KG1 (cell line): Measurements from ENCODE around the gene MAP7D1.
A peak's percentile ranks its signal among the peaks of the same experiment; 100 is the strongest.
"Not testable (repeated sequence)": the region's sequence is repeated elsewhere in the genome, so short reads cannot be mapped to it uniquely, and the experiment has no call there.

Source experiments
- DNase-seq: peaks from one replicate; lab custom pipeline; 2025; lab: John Stamatoyannopoulos, UW

The MAP7D1 gene

DNA sequence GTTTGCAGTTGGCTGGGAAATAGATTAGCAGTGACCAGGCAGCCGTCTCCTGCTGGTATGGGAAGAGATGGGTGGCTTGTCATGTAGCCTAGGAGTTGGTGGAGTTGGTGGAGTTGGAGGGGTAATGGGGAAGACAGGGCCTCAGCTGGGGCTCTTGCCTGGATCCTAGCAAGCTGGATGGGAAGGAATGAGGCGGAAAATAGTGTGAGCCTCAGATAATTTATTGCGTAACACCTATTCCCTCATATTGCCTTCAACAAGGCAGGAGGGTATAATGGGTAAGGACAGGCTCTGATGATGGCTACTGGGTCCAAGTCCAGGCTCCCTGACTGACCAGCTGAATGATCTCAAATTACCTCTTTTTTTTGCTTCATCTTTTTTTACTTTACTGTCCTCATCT, 12.6 kb downstream of the MAP7D1 start:
- no peak for DNase-seq

DNA sequence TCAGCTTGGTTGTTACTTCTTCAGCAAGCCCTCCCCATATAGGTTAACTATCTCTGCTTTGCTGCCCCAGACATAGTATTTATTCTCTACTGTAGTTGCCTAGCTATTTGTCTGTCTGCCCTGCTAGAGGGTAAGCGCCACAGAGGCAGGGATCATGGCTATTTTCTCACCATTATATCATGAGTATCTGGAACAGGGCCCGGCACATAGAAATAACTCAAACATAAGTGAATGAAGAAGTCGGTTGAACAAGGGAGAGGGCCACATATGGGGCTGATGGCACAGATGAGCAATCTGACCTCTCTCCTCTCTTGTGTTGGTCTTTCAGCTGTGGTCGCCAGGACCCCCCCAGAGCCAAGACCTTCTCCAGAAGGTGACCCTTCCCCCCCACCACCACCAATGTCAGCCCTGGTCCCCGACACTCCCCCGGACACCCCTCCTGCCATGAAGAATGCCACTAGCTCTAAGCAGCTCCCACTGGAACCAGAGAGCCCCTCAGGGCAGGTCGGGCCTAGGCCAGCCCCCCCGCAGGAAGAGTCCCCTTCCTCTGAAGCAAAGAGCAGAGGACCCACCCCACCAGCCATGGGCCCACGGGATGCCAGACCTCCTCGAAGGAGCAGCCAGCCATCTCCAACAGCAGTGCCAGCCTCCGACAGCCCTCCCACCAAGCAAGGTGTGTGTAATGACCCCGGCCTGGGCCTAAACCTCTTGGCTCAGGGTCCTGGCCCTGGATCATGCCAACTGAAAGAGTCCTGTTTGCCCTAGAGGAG, 14.9 kb downstream of the MAP7D1 start:
- no peak for DNase-seq

DNA sequence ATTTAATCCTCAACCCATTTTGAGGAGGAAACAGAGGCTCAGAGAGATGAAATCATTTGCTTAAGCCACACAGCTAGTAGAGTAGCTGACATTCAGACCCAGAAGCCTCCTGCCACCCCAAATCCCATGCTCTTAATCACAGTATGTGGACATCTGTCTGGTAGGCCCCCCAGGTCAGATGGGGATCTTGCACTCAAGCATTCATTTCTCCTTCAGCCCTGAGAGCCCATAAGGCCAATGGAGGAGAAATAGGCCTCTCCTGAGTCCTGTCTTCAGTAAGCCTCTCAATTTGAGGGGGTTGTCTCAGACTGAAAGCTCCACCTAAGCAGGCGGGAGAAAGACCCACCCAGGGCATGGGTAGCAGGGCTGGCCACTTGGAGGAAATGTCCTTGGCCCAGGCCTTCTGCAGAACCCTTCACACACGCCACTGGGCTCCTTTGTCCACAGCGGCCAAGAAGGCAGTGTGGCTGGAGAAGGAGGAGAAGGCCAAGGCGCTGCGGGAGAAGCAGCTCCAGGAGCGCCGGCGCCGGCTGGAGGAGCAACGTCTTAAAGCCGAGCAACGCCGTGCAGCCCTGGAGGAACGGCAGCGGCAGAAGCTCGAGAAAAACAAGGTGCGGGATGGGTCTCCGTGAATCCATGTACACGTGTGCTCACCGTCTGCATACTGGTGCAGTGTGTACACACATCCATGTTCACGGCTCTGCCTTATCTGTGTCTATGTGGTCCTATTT, 16.2 kb downstream of the MAP7D1 start:
- DNase-seq = no peak

DNA sequence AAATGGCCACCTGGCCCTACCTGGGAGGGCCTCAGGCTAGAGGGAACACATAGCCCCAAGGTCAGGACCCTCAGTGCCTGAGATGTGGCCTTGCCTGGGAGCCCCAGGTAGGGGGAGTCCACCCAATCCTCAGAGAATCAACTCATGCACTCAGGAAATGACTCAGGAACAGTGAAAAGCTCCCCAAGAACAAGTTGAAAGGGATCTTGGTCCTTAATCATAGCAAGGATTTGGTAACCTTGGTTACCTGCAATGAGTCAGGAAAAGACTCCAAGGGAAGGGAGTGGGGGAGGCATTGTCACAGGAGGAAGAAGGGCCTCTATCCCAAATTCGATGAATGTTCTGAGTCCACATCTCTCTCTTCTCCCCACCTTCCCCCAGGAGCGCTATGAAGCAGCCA, 17.0 kb downstream of the MAP7D1 start:
- no peak for DNase-seq

DNA sequence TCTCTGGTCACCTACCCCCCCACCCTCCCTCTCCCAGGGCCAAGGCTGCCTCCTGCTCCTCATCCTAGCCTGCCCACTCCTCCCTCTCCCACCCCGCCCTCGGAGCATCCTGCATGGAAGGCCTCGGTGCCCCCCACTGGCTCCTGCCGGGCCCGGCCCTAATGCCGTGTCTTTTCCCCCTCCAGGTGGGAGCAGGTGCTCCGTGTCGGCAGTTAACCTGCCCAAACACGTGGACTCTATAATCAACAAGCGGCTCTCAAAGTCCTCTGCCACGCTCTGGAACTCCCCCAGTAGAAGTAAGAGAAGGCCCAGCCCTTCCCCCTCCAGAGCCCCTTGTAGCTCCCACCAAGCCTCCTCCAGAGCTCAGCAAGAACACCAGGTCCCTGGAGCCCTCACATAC, 18.8 kb downstream of the MAP7D1 start:
- DNase-seq = no peak

DNA sequence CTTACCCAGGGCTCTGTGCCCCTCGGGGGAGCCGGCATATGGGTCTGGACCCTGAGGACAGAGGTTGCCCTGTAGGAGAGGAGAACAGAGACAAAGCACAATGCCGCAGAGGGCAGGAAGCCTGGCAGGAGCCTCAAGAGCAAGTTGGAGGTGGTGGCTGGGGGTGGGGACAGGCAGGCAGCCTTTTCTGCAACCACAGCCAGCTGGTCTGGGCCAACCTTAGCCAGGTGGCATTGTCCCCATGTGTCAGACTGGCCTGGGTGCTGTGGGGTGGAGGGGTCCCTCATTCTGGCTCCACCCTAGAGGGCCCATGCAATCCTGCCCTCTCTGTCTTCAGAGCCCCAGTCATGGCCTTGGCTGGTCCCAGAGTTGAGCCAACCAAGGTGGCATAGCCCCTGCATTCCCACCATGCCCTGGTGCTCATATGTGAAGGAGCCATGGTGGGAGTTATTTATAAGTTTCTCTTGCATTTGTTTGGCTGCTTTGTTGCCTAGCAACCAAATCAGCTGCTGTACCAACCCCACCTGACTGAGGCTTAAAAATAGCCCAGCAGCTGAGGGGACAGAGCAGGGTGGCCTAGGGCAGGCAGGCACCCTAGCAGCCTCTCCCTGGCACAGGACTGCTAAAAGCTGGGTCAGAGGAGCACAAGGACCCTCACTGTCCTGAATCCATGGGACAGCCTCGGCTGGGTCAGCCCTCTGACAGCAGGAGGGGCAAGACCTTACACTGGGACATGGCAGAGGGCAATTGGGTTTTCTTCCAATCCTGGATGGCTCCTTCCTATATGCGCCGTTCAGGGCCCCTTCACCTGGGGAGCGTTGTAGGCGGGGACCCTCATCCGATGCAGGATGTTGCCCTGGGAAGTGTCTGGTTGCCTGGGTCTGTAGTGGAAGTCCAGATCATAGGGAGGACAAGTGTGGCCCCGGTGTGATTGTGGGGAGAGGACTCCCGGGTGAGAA, 19.5 kb downstream of the MAP7D1 start:
- no peak for DNase-seq

- no peak for DNase-seq
These were observed 20.4 kb downstream of the MAP7D1 start for GRCh38 chr1:36176106-36176949.

DNA sequence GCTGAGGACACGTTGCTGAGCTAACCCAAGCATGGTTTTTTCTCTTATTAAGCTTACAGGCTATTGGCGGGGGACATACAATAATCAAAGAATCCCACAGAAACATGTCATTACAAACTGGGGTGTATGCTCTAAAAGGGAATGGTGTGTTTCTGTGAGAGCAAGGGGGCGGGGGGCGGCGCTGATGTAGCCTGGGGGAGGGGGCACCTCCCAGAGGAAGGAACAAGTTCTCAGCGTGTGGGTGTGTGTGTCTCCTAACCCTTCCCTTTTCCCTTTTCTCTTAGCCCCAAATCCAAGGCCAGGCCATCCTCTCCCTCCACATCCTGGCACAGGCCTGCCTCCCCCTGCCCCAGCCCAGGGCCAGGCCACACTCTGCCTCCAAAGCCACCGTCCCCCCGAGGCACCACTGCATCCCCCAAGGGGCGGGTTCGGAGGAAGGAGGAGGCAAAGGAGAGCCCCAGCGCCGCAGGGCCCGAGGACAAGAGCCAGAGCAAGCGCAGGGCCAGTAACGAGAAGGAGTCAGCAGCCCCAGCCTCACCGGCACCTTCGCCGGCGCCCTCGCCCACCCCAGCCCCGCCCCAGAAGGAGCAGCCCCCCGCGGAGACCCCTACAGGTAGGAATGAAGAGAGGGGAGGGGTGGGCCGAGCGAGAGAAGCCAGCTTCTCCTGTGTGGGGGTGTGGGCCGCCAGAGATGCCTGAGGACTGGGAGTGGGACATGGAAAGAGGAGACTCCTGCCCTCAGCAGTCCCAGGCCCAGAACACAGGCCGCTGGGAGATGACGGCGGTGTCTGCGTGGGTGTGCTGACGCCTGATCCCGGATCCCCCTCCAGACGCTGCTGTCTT, 21.9 kb downstream of the MAP7D1 start:
- no peak for DNase-seq

- no peak for DNase-seq
These were observed 22.7 kb downstream of the MAP7D1 start for GRCh38 chr1:36178471-36179219.

DNA sequence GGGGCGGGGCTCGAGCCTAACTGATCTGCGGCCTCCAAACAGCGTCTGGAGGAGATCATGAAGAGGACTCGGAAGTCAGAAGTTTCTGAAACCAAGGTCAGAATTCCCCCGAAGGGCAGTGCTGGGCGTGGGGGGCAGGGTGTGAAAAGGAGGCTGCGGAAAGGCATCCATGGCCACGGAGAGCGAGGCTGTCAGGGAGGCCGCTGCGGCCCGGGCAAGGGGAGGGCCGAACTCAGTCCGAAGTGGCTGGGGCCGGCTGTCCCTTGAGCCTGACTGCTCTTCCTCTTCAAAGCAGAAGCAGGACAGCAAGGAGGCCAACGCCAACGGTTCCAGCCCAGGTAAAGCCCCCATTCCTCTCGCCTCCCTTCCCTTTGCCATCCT, 23.2 kb downstream of the MAP7D1 start:
- DNase-seq = no peak

DNA sequence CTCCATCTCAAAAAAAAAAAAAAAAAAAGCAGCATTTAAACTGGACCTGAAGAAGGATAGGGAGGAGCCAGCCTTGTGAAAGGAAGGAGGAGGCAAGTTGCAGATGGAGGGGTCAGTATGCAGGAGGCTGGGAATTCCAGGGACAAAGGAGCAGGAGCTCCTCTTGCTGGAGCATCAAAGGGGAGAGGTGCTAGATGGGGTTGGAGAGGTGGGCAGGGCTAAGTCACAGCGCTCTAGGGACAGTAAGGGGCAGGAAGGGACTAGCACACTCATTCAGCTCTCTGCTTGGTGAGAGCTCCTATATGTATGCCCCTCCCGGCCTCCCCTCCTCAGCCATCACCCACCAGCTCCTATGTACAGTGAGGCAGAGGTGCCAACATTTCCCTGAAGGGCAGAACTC, 26.8 kb downstream of the MAP7D1 start:
- DNase-seq = no peak

GRCh38 chr1:36183309-36183856, 27.4 kb downstream of the MAP7D1 start:
- no peak for DNase-seq

GRCh38 chr1:36187800-36188593, 32.0 kb downstream of the MAP7D1 start:
- peak; percentile 44 for DNase-seq

DNA sequence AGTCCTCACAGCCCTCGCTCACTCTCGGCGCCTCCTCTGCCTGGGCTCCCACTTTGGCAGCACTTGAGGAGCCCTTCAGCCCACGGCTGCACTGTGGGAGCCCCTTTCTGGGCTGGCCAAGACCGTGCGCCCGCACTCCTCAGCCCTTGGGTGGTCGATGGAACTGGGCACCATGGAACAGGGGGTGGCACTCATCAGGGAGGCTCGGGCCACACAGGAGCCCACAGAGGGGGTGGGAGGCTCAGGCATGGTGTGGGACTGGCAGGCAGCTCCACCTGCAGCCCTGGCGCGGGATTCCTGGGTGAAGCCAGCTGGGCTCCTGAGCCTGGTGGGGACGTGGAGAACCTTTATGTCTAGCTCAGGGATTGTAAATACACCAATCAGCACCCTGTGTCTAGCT, 40.8 kb downstream of the MAP7D1 start:
- not testable (repeated sequence) for DNase-seq

GRCh38 chr1:36198641-36199040, 42.7 kb downstream of the MAP7D1 start:
- no peak for DNase-seq

DNA sequence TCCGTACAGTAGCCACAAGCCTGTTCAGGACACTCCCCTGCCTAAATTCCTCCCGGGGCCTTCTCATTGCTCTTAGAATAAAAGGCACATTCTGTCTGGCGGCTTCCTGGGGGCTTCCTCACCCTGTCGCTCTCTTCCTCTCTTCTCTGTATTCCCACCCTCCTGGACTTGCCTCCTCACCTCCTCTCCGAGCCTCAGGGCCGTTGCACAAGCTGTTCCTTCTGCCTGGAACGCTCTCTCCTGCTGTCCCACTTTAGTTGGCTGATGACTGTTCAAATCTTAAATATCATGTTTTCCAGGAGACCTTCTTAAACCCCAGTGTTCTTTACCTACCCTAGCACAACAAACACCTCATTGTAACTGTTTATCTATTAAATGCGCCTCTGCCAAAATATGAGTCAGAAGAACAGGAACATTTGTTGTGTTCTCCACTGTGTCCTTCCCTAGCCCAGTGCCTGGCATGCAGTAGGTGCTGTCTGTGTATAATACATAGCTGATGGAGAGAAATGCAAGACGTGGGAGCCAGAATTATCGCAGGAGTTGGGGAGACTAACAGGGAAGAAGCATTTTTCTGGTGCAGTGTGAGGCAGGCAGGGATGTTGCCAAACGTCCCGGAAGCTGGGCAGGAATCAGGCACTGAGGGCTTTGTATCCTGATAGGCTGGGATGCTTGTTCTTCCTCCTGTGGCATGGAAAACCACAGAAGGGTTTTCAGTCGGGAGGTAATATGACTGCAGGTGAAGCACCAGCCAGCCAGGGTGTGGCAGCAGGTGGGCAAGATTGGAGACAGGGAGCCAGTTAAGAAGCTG, 44.2 kb downstream of the MAP7D1 start:
- DNase-seq = no peak

GRCh38 chr1:36203027-36203553, 47.1 kb downstream of the MAP7D1 start:
- no peak for DNase-seq
